IPS-20b (cell line): ENCODE data around the gene LRRC28.

Experiments used
- H3K27ac ChIP-seq: one replicate; pipeline ENCODE4 v1.5.1; 2013; ENCODE audit warnings: low read length
- H3K27me3 ChIP-seq: 2 replicates; pipeline ENCODE4 v1.6.1; 2013; ENCODE audit warnings: mild to moderate bottlenecking, low read length, inconsistent platforms; ENCODE audit not compliant: insufficient read depth
- H3K36me3 ChIP-seq: 2 replicates; pipeline ENCODE4 v1.6.1; 2013; ENCODE audit warnings: low read depth, mild to moderate bottlenecking, inconsistent platforms, low read length, moderate library complexity; ENCODE audit not compliant: insufficient read depth
- H3K4me1 ChIP-seq: 2 replicates; pipeline ENCODE4 v1.6.1; 2013; ENCODE audit warnings: mild to moderate bottlenecking, control low read depth, inconsistent platforms, low read length, moderate library complexity; ENCODE audit not compliant: insufficient read depth
- H3K4me3 ChIP-seq: 2 replicates; pipeline ENCODE4 v1.5.1; 2013; ENCODE audit warnings: mild to moderate bottlenecking, low read length, inconsistent platforms
- H3K9ac ChIP-seq: 2 replicates; pipeline ENCODE4 v1.6.1; 2013; ENCODE audit warnings: low read depth, mild to moderate bottlenecking, inconsistent platforms, low read length, moderate library complexity
- H3K9me3 ChIP-seq: 2 replicates; pipeline ENCODE4 v1.6.1; 2013; ENCODE audit warnings: mild to moderate bottlenecking, low read depth, low read length, inconsistent platforms; ENCODE audit not compliant: insufficient read depth

The LRRC28 gene

GRCh38 chr15:99437315-99438223 is 186.3 kb downstream of the LRRC28 start:
- H3K36me3 ChIP-seq: no peaks in the 10 kb centered on the region
- no peak overlapping the region for H3K4me3 ChIP-seq
- H3K27ac ChIP-seq: no peak overlapping the region
- no peak overlapping the region for H3K9ac ChIP-seq
- H3K4me1 ChIP-seq: peaks cover 6% of the 10 kb centered on the region; the same call in 1 of the 2 replicates
- no peaks in the 10 kb centered on the region for H3K9me3 ChIP-seq
- H3K27me3 ChIP-seq: no peaks in the 10 kb centered on the region

- H3K36me3 ChIP-seq: no peaks in the 10 kb centered on the region
- no peaks in the 10 kb centered on the region for H3K9me3 ChIP-seq
- H3K27ac ChIP-seq: no peak overlapping the region
- H3K9ac ChIP-seq: no peak overlapping the region
- H3K4me3 ChIP-seq: no peak overlapping the region
- peaks cover 6% of the 10 kb centered on the region; the same call in 1 of the 2 replicates for H3K4me1 ChIP-seq
- H3K27me3 ChIP-seq: no peaks in the 10 kb centered on the region
These were observed 186.9 kb downstream of the LRRC28 start for GRCh38 chr15:99438224-99438585.

GRCh38 chr15:99438691-99439523 is 187.6 kb downstream of the LRRC28 start:
- Histone ChIP-seq H3K27ac (no peak overlapping the region), H3K9ac (no peak overlapping the region), H3K36me3 (no peaks in the 10 kb centered on the region), H3K27me3 (no peaks in the 10 kb centered on the region), H3K4me1 (peaks cover 6% of the 10 kb centered on the region; the same call in 1 of the 2 replicates), H3K9me3 (no peaks in the 10 kb centered on the region), H3K4me3 (no peak overlapping the region)

GRCh38 chr15:99439524-99439835 is 188.2 kb downstream of the LRRC28 start:
- Histone ChIP-seq H3K9me3 (no peaks in the 10 kb centered on the region), H3K36me3 (no peaks in the 10 kb centered on the region), H3K4me1 (peaks cover 6% of the 10 kb centered on the region; the same call in 1 of the 2 replicates), H3K9ac (no peak overlapping the region), H3K27ac (no peak overlapping the region), H3K27me3 (no peaks in the 10 kb centered on the region), H3K4me3 (no peak overlapping the region)

GRCh38 chr15:99440029-99440428 is 188.7 kb downstream of the LRRC28 start:
- Histone ChIP-seq H3K27me3 (no peaks in the 10 kb centered on the region), H3K4me1 (peaks cover 6% of the 10 kb centered on the region; the same call in 1 of the 2 replicates), H3K36me3 (no peaks in the 10 kb centered on the region), H3K4me3 (no peak overlapping the region), H3K9ac (no peak overlapping the region), H3K27ac (no peak overlapping the region), H3K9me3 (no peaks in the 10 kb centered on the region)
